GM10266 (cell line): ENCODE measurements around the gene SLC44A5.
"Not testable (repeated sequence)": the region's sequence is repeated elsewhere in the genome, so short reads cannot be mapped to it uniquely, and the experiment has no call there.

Experiments used
- DNase-seq: peaks from one replicate; pipeline ENCODE4 v3.0.0; 2012; ENCODE audit errors: extremely low spot score
- CTCF ChIP-seq: IDR thresholded peaks from 2 replicates; pipeline ENCODE4 v1.5.1; 2012; ENCODE audit warnings: mild to moderate bottlenecking, low read depth; ENCODE audit not compliant: control insufficient read depth, insufficient read depth; ENCODE audit errors: missing control alignments

The SLC44A5 gene

GRCh38 chr1:75614399-75614756 is 3.5 kb upstream of the SLC44A5 start:
- no peak for TF ChIP-seq CTCF
- DNase-seq: no peak

DNA sequence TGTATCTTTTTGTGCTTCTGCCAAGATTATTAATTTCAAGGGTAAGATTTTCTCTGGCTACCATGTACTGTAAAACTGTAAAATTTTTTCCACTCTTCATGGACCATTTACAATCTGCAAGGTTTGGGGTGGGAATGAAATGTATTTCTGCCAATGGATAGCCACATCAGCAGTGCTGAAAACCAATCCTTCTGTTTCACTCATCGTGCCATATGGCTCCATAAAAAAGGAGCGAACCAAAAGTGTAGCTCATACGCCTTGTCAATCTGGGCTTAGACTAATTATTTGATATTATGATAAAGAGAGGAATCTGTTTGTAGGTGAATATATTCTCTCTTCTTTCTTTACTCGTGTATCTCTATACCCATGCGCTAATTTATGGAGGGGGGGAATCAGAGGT is 3.0 kb upstream of the SLC44A5 start:
- TF ChIP-seq CTCF: no peak
- DNase-seq: no peak

- no peak for DNase-seq
- no peak for TF ChIP-seq CTCF
Measured at GRCh38 chr1:75612976-75613375, 2.1 kb upstream of the SLC44A5 start.

GRCh38 chr1:75602486-75602885 is 8.4 kb downstream of the SLC44A5 start:
- no peak for DNase-seq

DNA sequence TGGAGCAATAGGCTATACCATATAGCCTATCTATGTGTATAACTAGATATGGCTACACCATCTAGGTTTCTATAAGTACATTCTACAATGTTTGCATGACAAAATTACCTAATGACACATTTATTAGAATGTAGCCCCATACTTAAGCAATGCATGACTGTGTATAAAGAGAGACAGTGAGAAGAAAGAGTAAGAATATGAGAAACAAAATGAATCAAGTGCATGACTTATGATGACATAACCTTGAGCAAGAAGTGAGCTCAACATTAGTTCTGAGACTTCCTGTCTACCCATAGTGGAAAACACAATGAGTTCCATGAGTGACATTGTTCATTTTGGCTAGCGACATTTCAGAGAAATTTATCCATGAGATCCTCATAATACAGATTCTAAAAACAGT is 10.1 kb downstream of the SLC44A5 start:
- no peak for DNase-seq
- TF ChIP-seq CTCF: no peak

More at GRCh38 chr1:75602486-75602885, 8.4 kb downstream of the SLC44A5 start:
- no peak for TF ChIP-seq CTCF

DNA sequence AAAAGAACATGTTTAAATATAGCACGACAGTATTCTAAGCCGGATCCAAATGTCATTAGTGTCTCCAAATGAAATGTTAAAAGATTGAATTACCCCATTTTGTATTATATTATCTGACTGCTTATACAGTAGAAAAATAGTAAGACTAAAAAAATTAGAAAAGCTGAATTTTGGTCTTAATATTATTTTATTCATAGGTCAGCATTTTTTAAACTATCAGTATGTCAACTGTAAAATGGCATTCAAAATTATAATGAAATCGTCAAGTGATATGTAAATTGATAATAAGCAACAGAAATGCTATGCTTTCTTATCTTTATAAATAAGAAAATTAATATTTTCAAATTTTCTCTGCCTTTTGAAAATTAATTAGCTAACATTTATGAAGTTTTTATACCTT is 16.6 kb downstream of the SLC44A5 start:
- no peak for TF ChIP-seq CTCF
- no peak for DNase-seq

DNA sequence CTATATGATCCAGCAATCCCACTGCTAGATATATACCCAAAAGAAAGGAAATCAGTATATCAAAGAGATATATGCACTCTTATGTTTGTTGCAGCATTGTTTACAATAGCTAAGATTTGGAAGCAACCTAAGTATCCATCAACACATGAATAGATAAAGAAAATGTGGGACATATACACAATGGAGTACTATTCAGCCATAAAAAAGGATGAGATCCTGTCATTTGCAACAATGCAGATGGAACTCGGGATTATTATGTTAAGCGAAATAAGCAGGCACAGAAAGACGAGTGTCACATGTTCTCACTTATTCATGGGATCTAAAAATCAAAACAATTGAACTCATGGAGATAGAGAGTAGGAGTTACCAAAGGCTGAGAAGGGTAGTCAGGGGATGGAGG is 17.5 kb downstream of the SLC44A5 start:
- DNase-seq: not testable (repeated sequence)

DNA sequence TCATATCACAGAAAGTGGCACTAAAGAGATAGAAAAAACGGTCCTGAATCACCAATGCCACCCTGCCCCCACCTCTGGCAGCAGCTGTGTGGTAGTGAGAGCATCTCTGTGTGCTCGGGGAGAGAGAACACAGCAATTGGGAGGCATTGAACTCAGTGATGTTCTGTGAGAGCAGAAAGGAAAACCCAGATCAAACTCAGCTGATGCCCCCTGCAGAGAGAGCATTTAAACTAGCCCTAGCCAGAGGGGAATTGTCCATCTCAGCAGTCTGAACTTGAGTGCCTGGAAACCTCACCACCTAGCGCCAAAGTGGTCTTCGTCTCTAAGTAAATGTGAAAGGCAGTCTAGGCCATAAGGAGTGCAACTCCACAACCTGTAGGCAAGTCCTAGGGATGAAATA is 21.3 kb downstream of the SLC44A5 start:
- TF ChIP-seq CTCF: no peak
- no peak for DNase-seq
